OCI-LY1 (cell line): ENCODE results near the gene PTPN2.
A peak's percentile ranks its signal among the peaks of the same experiment; 100 is the strongest.

Experiments used
- H2AFZ ChIP-seq: fragments of 200-600 bp; sonication (generic), shearing (Covaris generic); 2 replicates; pipeline ENCODE4 v1.6.0; 2014; ENCODE audit warnings: antibody characterized with exemption, mild to moderate bottlenecking, low read length
- H3F3A ChIP-seq: fragments of 200-600 bp; sonication (generic), shearing (Covaris generic); 2 replicates; pipeline ENCODE4 v1.6.0; 2014; ENCODE audit warnings: mild to moderate bottlenecking, antibody characterized with exemption, low read length, moderate library complexity; ENCODE audit not compliant: insufficient read depth
- H3K27ac ChIP-seq: fragments of 200-600 bp; sonication (generic); 2 replicates; pipeline ENCODE4 v1.5.1; 2014; ENCODE audit warnings: low read length, mixed run types, mild to moderate bottlenecking, low read depth; ENCODE audit not compliant: poor library complexity, severe bottlenecking
- H3K27me3 ChIP-seq: fragments of 200-600 bp; sonication (generic); 2 replicates; pipeline ENCODE4 v1.6.0; 2014; ENCODE audit warnings: antibody characterized with exemption, mild to moderate bottlenecking, low read length, moderate library complexity; ENCODE audit not compliant: insufficient read depth
- H3K36me3 ChIP-seq: fragments of 200-600 bp; sonication (generic); 2 replicates; pipeline ENCODE4 v1.6.1; 2014; ENCODE audit warnings: mild to moderate bottlenecking, antibody characterized with exemption, low read length, moderate library complexity, mixed read lengths; ENCODE audit not compliant: insufficient read depth
- H3K4me1 ChIP-seq: fragments of 200-600 bp; sonication (generic); 2 replicates; pipeline ENCODE4 v1.5.1; 2014; ENCODE audit warnings: mild to moderate bottlenecking, low read length, moderate library complexity; ENCODE audit not compliant: insufficient read depth, severe bottlenecking
- H3K4me2 ChIP-seq: fragments of 200-600 bp; sonication (generic), shearing (Covaris generic); 2 replicates; pipeline ENCODE4 v1.6.1; 2014; ENCODE audit warnings: low read length
- H3K4me3 ChIP-seq: fragments of 200-600 bp; sonication (generic); 2 replicates; pipeline ENCODE4 v1.5.1; 2014; ENCODE audit warnings: low read length, low read depth, mild to moderate bottlenecking, mixed read lengths; ENCODE audit not compliant: poor library complexity, severe bottlenecking
- H3K79me2 ChIP-seq: fragments of 200-600 bp; shearing (Covaris generic); 2 replicates; pipeline ENCODE4 v1.6.1; 2016; ENCODE audit warnings: mixed run types, low read length, mixed read lengths; ENCODE audit not compliant: insufficient read depth
- H3K9ac ChIP-seq: fragments of 200-600 bp; sonication (generic), shearing (Covaris generic); 2 replicates; pipeline ENCODE4 v1.6.1; 2014; ENCODE audit warnings: mild to moderate bottlenecking, low read length, mixed read lengths
- H3K9me2 ChIP-seq: fragments of 200-600 bp; sonication (generic), shearing (Covaris generic); 2 replicates; pipeline ENCODE4 v1.6.1; 2014; ENCODE audit warnings: low read depth, mild to moderate bottlenecking, low read length, mixed read lengths
- H3K9me3 ChIP-seq: fragments of 200-600 bp; shearing (Covaris generic); 2 replicates; pipeline ENCODE4 v1.6.1; 2014; ENCODE audit warnings: low read length, mixed read lengths
- H4K20me1 ChIP-seq: fragments of 200-600 bp; sonication (generic), shearing (Covaris generic); 2 replicates; pipeline ENCODE4 v1.6.0; 2016; ENCODE audit warnings: mild to moderate bottlenecking, low read length; ENCODE audit not compliant: insufficient read depth
- CTCF ChIP-seq: fragments of 200-600 bp; sonication (generic), shearing (Covaris generic); IDR thresholded peaks from 2 replicates; pipeline ENCODE4 v1.5.1; 2017; ENCODE audit warnings: mild to moderate bottlenecking, antibody characterized with exemption, low read length, moderate library complexity, mixed read lengths
- EZH2 ChIP-seq: fragments of 200-600 bp; sonication (generic), shearing (Covaris generic); IDR thresholded peaks from 2 replicates; pipeline ENCODE4 v1.8.0; 2017; ENCODE audit warnings: borderline replicate concordance, mixed run types, mild to moderate bottlenecking, antibody characterized with exemption, low read length, moderate library complexity, mixed read lengths

The PTPN2 gene

GRCh38 chr18:12890964-12891363 lies 6.9 kb upstream of the PTPN2 start:
- Histone ChIP-seq H2AFZ (no peak overlapping the region), H3K27ac (no peak overlapping the region), H3K9ac (no peak overlapping the region), H3K79me2 (no peaks in the 10 kb centered on the region), H3F3A (no peaks in the 10 kb centered on the region), H3K9me3 (peaks cover 7% of the 10 kb centered on the region; the same call in 1 of the 2 replicates), H3K9me2 (no peaks in the 10 kb centered on the region), H3K4me3 (no peak overlapping the region), H4K20me1 (no peaks in the 10 kb centered on the region), H3K4me2 (no peak overlapping the region), H3K4me1 (no peaks in the 10 kb centered on the region), H3K27me3 (peaks cover 8% of the 10 kb centered on the region; the same call in 1 of the 2 replicates), H3K36me3 (no peaks in the 10 kb centered on the region; the same call in 1 of the 2 replicates)
- TF ChIP-seq CTCF (no peak), EZH2 (no peak)

- Histone ChIP-seq H3K9me2 (no peaks in the 10 kb centered on the region), H3K79me2 (peaks cover 16% of the 10 kb centered on the region), H3K9ac (no peak overlapping the region), H3K36me3 (no peaks in the 10 kb centered on the region; the same call in 1 of the 2 replicates), H3K4me3 (no peak overlapping the region), H4K20me1 (no peaks in the 10 kb centered on the region), H3K4me1 (peaks cover 28% of the 10 kb centered on the region), H3K27ac (no peak overlapping the region), H3K9me3 (peaks cover 7% of the 10 kb centered on the region; the same call in 1 of the 2 replicates), H3F3A (no peaks in the 10 kb centered on the region), H3K4me2 (no peak overlapping the region), H3K27me3 (peaks cover 8% of the 10 kb centered on the region; the same call in 1 of the 2 replicates), H2AFZ (no peak overlapping the region)
- TF ChIP-seq CTCF (peak; percentile 76), EZH2 (no peak)
These were observed 2.6 kb upstream of the PTPN2 start for GRCh38 chr18:12886498-12887126.

- H3K79me2 ChIP-seq: peaks cover 21% of the 10 kb centered on the region
- H3K9me3 ChIP-seq: peaks cover 3% of the 10 kb centered on the region; the same call in 1 of the 2 replicates
- no peak overlapping the region for H2AFZ ChIP-seq
- H4K20me1 ChIP-seq: no peaks in the 10 kb centered on the region
- H3K4me3 ChIP-seq: no peak overlapping the region
- no peaks in the 10 kb centered on the region; the same call in 1 of the 2 replicates for H3K36me3 ChIP-seq
- no peak overlapping the region for H3K4me2 ChIP-seq
- H3F3A ChIP-seq: no peaks in the 10 kb centered on the region; the same call in 1 of the 2 replicates
- peak overlapping the region; percentile 30 for H3K27ac ChIP-seq
- H3K27me3 ChIP-seq: peaks cover 2% of the 10 kb centered on the region; the same call in 1 of the 2 replicates
- H3K9ac ChIP-seq: no peak overlapping the region
- TF ChIP-seq CTCF: no peak
- no peak for TF ChIP-seq EZH2
- no peaks in the 10 kb centered on the region for H3K9me2 ChIP-seq
- H3K4me1 ChIP-seq: peaks cover 39% of the 10 kb centered on the region
These were observed 1.5 kb upstream of the PTPN2 start for GRCh38 chr18:12885500-12885899.
